GM21526 (cell line): ENCODE measurements around the gene ATOH8.

Experiments used
- ATAC-seq: cut with Tn5 transposase; IDR thresholded peaks from one replicate; pipeline ENCODE4 v1.9.1; 2021; ENCODE audit warnings: moderate library complexity; ENCODE audit not compliant: unreplicated experiment, low FRiP score

Gene ATOH8

DNA sequence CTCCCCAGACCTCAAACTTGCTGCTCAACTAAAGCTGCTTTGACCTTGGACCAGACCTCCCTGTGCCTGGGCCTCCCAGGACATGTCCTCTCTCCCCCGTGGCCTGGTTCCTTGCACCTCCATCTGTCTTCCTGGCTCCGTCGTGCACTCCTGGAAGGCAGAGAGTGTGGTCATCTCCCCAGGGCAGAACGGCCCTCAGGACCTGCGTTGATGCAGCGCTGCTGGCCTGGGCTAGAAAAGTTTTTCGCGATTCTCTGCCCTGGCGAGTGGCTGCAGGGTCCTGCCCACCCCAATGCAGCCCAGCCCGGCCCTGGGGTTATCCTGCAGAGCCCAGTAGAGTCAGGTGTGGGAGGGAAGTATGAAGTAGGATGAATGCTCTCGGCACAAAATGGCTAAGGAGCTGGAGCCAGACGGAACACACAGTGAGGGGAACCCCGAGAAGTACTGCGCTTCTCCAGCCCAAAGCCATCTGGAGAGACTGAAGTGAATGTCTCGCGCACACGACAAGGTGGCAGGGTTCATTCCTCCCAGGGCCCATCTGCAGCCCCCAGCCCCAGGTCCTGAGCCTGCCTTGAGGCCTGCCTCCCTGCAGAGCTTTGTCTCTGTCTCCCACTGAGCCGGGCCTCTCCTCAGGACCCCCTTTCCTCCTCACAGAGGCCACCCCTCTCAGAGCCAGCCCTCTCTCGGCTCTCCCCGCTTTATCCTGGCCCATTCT is 41.7 kb downstream of the ATOH8 start:
- no peak for ATAC-seq

DNA sequence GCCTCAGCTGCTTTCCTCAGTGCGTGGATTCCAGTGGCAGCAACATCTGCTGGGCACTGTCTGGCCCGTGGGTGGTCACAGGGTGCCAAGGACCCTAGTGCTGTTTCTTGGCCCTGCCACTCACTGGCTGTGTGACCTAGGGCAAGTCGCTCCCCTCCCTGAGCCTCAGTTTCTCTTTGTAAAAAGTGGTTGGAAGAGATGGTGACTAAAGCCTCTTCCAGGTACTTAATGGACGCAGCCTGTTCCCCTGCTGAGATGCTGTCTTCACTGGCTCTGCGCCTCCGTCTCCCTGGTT is 42.2 kb downstream of the ATOH8 start:
- no peak for ATAC-seq

DNA sequence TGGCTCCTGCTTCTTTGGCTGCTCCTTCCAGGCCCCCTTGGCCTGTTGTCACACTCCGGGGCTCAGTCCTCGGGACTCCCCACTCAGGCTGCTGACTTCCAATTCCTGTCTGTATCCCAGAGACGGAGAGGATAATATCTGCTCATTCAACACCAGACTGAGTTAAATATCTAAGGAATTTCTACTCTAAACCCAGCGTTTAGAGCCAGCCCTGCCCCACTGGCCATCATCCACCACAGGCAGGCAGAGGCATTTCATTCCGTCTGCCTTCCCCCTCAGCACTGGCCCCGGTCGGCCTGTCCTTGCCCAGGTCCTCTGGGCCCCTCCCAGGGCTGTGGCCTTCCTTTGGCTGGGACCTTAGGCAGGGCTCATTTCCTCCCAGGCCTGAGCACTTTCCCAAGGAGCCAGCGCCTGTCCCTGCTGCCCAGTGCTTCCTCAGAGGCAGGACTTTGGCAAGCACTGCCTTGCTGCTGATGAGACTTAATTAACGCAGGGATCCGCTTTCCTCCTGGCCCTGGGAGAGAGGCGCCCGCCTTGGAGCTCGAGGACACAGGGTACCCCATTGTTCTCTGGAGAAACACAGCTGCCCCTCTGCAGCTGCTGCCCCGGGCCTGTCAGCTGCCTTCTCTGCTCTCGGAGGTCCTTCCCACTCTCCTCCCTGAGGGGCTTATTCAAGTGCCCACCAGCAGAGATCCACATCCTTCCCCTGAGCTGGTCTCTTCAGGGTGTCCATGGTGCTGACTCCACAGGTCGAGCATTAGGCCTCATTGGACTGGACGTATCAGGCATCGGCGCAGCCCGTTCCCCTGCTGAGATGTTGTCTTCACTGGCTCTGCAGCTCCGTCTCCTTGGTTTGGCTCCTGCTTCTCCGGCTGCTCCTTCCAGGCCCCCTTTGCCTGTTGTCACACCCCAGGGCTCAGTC is 42.8 kb downstream of the ATOH8 start:
- no peak for ATAC-seq

DNA sequence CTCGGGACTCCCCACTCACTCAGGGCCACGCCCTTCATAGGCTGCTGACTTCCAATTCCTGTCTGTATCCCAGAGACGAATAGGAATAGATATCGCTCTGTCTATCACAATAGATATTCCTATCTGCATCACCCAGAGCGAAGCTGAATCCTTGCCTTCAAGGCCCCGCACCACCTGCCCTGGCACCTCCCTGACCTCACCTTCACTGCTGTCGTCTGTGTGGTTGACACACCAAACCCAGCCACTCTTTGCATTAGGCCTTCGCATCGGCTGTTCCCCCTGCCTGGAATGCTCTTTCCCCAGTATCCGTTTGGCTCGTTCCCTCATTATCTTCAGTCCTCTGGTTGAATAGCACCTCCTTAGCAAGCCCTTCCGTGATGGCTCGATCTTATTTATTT is 43.5 kb downstream of the ATOH8 start:
- ATAC-seq = no peak

DNA sequence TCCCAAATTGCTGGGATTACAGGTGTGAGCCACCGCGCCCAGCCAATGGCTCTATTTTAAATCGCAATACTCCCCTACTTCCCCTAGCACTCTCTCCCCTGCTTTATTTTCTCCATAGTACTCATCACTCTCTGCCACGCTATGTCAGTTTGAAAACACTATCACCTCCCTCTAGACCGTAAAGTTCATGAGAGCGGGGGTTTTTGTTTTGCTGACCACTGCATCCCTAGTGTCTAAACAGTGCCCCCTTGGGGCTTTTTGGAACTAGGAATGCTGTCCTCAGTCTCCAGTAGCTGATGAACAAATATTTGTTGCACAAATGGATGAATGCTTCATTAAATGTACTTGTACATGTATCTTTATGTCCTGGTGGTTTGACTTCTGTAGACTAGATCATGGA is 44.1 kb downstream of the ATOH8 start:
- no peak for ATAC-seq

DNA sequence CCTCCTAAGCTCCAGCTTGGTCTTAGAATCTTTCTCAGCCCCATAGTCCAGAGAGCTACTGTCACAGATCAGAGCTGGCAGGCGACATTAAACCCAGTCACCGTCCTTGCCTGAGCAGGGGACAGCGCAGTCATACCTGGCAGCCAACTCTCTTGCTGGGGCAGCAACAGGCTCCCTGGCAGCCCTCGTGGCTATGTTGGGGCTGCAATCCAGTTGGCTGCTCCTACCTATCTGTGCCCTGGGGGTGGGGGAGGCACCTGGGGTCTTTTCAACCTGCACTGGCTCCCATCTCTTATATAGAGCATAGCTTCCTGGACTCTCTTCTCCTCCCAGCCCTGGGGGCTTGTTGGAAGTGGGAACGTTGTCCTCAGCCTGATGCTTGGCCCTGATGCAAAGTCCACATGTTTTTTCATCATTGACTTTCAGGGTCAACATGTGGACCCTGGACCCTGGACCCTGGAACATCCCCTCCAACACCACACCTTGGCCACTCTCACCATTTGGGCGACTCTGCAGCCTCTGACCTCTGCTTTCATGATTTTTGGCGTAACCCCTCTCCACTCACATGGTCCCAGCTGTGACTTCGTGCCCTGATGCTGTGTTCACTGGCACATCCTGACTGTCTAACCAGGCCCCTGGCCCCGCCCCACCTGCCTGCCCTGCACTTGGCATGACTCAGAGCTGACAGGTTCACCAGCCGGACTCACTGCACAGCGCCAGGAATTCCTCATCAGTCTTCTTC is 45.6 kb downstream of the ATOH8 start:
- ATAC-seq = no peak

DNA sequence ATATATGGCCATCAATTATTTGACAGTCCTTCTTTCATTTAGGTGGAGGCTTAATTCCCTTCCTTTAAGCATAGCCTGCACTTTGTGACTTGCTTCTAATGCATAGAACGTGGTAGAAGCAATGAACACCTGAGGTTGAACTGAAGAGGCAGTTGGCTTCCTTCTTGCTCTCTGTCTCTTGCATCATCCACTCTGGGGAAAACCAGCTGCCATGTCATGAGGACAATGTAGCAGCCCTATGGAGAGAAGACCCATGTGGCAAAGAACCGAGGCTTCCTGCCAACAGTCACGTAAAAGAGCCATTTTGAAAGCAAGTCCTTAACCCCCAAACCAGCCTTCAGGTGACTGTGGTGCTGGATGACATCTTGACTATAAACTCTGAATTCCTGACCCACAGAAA is 46.8 kb downstream of the ATOH8 start:
- no peak for ATAC-seq

DNA sequence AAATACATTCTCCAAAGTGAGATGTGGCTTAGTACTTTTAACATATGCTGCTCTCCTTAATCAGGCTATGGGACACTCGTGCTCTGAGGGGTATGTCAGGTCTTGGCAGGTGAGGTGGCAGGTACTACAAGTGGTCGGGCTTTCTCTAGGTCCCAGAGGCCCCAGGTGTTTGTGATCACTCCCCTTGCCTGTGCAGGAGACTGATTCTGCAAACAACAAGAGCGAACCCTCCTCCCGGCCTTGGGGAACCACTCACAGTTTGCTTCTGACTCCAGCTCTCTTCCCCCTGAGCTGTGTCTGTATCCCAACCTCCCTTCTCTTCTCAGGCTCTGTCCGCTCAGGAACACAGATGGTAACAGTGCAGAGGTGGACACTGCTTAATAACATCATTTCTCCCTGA is 48.1 kb downstream of the ATOH8 start:
- ATAC-seq = no peak

DNA sequence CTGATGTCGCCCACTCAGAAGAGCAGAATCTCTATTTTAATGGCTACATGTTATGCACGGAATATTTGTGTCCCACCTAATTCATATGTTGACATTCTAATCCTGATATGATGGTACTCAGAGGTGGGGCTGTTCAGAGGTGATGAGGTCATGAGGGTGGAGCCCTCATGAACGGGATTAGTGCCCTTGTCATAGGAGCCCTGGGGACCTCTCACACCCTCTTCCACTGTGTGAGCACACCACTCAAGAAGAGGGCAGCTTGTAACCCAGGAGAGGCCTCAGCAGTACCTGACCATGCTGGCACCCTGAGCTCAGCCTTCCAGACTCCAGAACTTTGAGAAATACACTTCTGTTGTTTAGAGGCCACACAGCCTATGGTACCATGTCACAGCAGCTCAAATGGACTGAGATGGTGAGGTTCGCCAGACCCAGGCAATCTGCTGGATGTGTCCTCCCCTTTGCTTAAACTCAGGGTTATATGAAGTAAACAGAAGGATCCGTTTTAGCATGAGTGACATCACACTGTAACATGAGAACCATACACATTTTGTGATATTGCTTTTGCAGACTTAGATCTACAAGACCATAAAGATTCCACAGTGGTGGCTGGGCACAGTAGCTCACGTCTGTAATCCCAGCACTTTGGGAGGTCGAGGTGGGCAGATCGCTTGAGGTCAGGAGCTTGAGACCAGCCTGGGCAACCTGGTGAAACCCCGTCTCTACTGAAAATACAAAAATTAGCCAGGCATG is 48.7 kb downstream of the ATOH8 start:
- no peak for ATAC-seq

DNA sequence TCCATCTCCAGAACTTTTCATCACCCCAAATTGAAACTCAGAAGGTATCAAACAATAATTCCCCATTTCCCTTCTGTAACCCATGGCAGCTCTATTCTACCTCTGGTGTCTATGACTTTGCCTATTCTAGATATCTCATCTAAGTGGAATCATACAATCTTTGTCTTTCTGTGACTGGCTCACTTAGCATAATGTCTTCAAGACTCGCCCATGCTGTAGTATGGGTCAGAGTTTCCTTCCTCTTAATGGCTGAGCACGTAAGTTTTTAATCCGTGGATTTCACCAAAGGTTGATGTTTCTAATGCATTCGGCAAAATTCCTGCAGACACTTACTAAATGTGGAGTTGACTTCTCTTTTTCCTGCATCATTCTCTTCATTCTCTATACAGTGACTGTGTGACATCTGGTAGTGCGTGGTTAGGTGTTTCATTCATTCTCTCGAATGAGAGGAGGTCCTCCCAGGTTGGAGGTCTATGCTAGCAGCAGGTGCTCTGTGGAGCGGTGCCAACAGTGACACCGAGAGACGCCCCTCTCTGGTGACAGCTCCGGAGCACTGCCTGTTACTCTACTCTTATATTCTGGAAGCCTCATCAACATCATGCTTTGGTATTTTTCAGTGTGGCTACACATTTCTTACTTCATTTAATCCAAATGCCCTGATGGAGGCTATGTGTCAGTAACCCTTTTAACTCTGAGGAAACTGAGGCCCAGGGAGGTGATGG is 50.1 kb downstream of the ATOH8 start:
- ATAC-seq = no peak

DNA sequence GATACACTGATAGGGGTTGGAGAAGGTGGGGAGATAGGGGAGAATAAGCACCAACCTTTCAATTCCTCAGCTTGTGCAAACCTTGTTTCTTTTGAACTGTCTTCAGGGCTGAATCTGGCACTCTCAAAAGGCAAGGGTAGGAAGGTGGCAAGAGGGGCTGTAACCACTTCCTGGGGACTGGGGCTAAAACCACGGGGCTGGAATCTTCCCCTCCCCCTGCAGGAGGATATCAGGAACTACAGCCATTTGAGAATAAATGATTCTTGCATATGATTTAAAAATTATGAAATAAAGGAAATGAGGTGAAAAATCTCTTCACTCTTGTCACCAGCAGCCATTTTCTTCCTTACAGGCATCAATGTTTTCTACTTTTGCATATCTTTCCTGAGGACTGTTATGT is 50.8 kb downstream of the ATOH8 start:
- no peak for ATAC-seq

DNA sequence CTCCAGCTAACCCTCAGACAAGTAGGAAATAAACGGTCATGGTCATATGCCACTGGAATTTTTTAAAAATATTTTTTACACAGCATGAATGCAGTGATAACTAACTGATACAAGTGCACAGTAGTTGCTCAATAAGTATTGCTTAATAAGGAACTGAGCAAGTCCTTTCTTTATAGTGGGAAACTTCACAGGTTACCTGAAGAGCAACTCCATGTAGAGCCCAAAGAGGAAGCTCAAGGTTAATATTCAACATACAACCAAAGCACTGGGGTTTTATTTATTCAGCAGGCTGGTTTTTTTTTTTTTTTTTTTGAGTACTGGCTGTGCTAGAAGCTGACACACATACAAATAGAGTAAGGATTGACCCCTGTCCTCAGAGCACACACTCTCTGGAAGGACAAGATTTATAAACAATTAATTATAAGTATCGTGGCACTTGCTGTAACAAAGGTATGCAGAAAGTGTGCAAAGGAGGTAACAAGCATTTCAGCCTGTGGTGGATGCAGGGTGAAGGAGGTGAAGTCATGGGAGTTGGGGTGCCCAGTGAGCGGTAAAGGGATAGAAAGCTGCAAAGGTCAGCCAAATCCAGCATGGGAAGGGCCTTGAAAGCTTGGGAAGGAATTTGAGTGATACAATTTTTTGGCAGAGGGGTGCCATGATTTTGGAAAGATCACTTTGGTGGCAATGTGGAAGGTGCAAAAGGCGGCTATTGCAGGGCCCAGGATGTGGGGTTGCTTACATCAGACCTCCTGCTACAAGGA is 52.7 kb downstream of the ATOH8 start:
- ATAC-seq = no peak

DNA sequence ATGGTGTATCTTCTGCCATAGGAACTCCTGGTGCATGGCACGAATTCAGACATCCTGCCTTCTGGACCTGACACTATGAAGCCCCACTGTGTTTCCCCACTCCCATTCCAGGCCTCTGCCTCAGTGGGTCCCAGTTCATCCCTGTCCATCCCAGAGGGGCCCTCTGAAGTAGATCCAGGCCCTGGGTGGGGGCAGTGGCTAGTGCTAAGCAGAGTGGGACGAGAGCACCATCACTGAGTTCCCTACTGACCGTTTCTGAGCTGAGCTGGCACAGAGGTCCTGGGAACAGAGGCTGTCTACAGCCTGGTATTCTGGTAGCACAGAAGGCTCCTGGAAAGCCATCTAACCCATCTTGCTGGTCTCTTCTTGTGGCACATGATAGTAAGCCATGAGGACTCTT is 54.0 kb downstream of the ATOH8 start:
- no peak for ATAC-seq

DNA sequence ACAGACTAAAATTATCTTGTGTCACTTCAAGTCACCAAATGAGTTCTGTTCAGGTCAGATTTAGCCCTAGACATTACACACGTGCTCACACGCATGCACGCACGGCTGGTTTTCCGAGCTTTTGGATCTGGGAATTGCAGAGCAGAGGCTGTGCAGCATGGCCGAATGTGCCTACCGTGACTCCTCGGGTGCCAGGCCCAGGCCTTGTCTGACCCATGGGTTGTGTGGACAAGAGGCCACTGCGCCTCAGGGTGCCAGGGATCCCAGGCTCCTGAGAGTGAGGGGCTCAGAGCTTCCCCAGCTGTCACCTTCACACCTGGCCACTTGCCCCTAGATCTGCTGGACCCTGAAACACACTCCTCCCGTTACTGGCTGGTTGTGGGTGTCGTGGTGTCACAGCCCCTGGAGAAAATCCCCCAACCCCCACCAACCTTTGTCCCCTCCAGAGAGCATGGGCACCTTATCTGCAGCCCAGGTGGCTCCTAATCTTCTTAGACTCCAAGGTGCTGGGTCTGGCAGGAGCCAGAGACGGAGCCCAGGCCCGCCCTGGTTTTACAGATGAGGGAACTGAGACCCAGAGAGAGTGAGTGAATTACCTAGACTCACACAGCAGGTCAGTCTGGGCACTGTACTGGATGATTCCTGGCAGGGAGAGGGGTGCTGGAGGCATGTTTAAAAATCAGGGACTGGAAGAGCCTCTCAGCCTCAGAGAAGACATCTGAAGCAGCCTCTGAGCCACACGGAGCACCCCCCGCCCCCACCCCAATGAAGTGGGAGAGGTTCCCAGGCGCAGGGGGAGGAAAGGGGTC is 56.8 kb downstream of the ATOH8 start:
- no peak for ATAC-seq

DNA sequence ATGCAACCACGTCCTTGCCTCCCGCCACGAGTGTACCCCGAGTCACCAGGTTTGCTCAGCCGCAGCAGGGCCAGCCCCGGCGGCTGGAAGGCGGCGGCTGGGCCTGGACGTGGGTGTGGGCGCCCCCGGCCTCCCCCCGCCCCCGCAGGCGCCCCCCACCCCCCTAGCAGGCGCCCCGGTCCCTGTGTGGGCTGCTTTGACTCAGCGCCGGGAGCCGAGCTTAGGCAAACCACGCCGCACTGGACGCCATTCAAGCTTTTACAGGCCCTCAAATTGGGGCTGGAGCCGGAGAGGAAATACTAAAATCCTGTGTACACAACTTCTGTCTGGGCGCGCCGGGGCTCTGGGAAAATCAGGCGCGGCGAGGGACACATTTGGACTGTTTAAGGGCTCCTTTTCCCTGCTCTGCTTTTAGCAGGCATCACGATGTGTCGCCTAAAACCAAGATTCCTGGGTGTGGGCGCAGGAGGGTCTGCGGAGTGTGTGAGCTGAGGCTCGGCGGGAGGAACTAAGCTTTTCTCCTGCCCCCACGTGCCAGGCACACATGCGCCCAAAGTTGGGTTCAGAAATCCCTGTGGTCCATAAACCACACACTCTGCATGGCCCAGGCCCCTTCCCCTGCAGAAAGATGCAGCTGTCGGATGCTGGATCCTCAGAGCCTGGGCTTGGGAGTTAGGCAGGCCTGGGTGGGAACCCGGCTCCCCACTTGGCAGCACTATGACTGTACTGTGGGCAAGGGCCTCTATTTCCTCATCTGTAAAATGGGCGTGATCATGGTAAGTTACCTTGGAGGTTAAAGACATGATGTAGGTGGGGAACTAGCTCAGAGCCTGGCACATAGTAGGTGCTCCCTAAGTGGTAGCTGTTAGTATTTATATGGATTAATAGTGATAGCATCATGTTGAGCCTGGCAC is 57.6 kb downstream of the ATOH8 start:
- no peak for ATAC-seq

DNA sequence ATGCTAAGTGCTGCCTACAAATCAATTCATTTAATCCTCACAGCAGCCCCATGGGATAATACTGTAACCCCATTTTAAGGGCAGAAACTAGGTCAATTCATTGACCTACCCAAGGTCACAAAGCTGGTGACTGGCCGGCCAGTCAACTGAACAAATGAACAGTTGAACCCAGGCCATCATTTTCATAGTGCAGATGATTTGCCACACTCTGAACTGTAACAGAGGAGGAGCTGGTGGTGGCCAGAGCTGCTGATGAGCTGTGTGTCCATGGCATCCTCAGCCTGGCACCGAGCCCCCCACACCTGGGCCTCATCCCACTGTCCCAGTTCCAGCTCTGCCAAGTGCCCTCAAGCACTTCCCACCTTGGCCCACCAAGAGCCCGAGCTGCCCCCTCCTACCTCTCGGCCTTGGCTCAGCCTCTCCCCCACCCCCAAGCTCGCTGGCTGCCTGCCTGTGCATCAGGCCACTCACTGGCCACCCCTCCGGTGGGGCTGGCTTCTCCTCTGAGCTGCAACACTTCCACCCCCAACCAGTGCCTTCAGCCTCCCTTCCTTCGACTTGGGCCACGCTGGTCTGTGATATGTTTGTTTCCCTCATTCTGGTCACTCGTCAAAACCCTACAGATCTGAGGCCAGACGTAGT is 58.4 kb downstream of the ATOH8 start:
- ATAC-seq = no peak
